Esophagus squamous epithelium (tissue), 5 donors: ENCODE data around the gene CSF3R. TPM values are rescaled to one million over a fixed set of nuclear protein-coding genes. Genes with fewer than 3 reads are reported as not detected.
"Not testable (repeated sequence)": the region's sequence is repeated elsewhere in the genome, so short reads cannot be mapped to it uniquely, and the experiment has no call there.

Experiments
- DNase-seq: peaks from one replicate; lab custom pipeline; 2025; lab: John Stamatoyannopoulos, UW
- H3K27ac ChIP-seq, 4 donors: fragments of 200-600 bp; sonication (generic); one replicate each; pipeline ENCODE4 v1.5.1; 2016 to 2019; ENCODE audit warnings: mild to moderate bottlenecking in 1 of 4
- H3K27me3 ChIP-seq, 4 donors: fragments of 200-600 bp; sonication (generic); 1 replicate in 3 of 4; 2 replicates in 1 of 4; pipeline versions ENCODE4 v1.5.1 to v1.6.0; 2017 to 2021; ENCODE audit warnings: antibody characterized with exemption in 1 of 4
- H3K36me3 ChIP-seq, 3 donors: fragments of 200-600 bp; sonication (generic); one replicate each; pipeline ENCODE4 v1.5.1; 2016 to 2019
- H3K4me1 ChIP-seq, 3 donors: fragments of 200-600 bp; sonication (generic); one replicate each; pipeline ENCODE4 v1.5.1; 2017 to 2019
- H3K4me3 ChIP-seq, 4 donors: fragments of 200-600 bp; sonication (generic); 1 replicate in 3 of 4; 2 replicates in 1 of 4; pipeline ENCODE4 v1.5.1; 2016 to 2019; ENCODE audit warnings: mild to moderate bottlenecking in 2 of 4, moderate library complexity in 1 of 4
- H3K9me3 ChIP-seq, 3 donors: fragments of 200-600 bp; sonication (generic); one replicate each; pipeline ENCODE4 v1.5.1; 2016 to 2019
- CTCF ChIP-seq, 6 experiments: fragments of 450-650 bp in 4 of 6; fragments of 200-600 bp in 2 of 6; sonication (generic) in 2 of 6; IDR thresholded peaks; one replicate each; pipeline ENCODE4 v1.5.1; 2016 to 2019; ENCODE audit warnings: antibody characterized with exemption in 6 of 6, mild to moderate bottlenecking in 4 of 6, moderate library complexity in 4 of 6
- POLR2A ChIP-seq, 4 donors: fragments of 450-650 bp; IDR thresholded peaks; one replicate each; pipeline ENCODE4 v1.6.1; 2017; ENCODE audit warnings: antibody characterized with exemption in 4 of 4, mild to moderate bottlenecking in 4 of 4, moderate library complexity in 3 of 4
- WGBS, 2 donors: methylation state at CpG; one replicate each; pipeline ENCODE4 v1.1.5; 2018; 5-methylcytosine and 5-hydroxymethylcytosine counted together
- intact Hi-C: fragments of 100-400 bp; cut with DNase I; formaldehyde crosslinking; loops from one replicate; pipeline ENCODE4 v1.15.0; 2022
- total RNA-seq, 4 donors: library from RNA; depleted of rRNA; stranded (reverse); fragments of >200 nt; gene quantifications; one replicate each; pipeline ENCODE4 v1.1.0, GENCODE V29; 2016
- donor health status: DM: yes; HTN: yes; CAD: no.

The CSF3R gene
- total RNA-seq, 4 donors from 2014 or later, result 0.42 to 10.0 (median 4.7) TPM

DNA sequence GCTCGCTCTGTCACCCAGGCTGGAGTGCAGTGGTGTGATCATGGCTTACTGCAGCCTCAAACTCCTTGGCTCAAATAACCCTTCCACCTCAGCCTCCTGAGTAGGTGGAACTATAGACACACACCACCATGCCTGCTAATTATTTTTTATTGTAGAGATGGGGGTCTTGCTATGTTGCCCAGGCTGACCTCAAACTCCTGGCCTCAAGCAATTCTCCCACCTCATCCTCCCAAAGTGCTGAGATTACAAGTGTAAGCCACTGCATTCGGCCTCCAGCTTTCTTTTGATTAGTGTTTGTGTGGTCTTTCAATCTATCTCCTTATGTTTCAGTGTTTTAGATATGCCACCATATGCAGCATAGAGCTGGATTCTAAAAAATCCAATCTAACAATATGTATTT is 19.9 kb upstream of the CSF3R start:
- Histone ChIP-seq H3K27ac (no peak overlapping the region), H3K4me3 (no peak overlapping the region), H3K9me3 (no peaks in the 10 kb centered on the region), H3K4me1 (no peaks in the 10 kb centered on the region), H3K27me3 (peaks cover 0 to 53% (median 0%) of the 10 kb centered on the region in 4 donors), H3K36me3 (no peaks in the 10 kb centered on the region)
- 73 to 74% methylated on average over 2 of the region's 2 CpGs for WGBS, 2 donors
- DNase-seq, result no peak
- intact Hi-C loops, result no loop called here
- TF ChIP-seq POLR2A (IDR thresholded peaks at IDR 0.05) (no peak), CTCF (IDR thresholded peaks at IDR 0.05) (no peak)

- DNase-seq, H3K27ac ChIP-seq, H3K4me1 ChIP-seq, intact Hi-C loops, H3K4me3 ChIP-seq, H3K36me3 ChIP-seq, H3K9me3 ChIP-seq: not testable (repeated sequence)
- peaks cover 0 to 47% (median 0%) of the 10 kb centered on the region in 4 donors for H3K27me3 ChIP-seq
- 88% methylated on average over 4 of the region's 4 CpGs for WGBS, 2 donors
Observed at GRCh38 chr1:36501911-36502310, 19.2 kb upstream of the CSF3R start.

- 69 to 75% methylated on average over 2 of the region's 2 CpGs for WGBS, 2 donors
- no peak for DNase-seq
- intact Hi-C loops, result no loop called here
- Histone ChIP-seq H3K27ac (no peak overlapping the region), H3K27me3 (peaks cover 0 to 34% (median 0%) of the 10 kb centered on the region in 4 donors), H3K9me3 (no peaks in the 10 kb centered on the region), H3K36me3 (no peaks in the 10 kb centered on the region), H3K4me3 (no peak overlapping the region), H3K4me1 (no peaks in the 10 kb centered on the region)
- TF ChIP-seq CTCF (IDR thresholded peaks at IDR 0.05), result no peak
Observed at GRCh38 chr1:36497207-36497606, 14.5 kb upstream of the CSF3R start.

DNA sequence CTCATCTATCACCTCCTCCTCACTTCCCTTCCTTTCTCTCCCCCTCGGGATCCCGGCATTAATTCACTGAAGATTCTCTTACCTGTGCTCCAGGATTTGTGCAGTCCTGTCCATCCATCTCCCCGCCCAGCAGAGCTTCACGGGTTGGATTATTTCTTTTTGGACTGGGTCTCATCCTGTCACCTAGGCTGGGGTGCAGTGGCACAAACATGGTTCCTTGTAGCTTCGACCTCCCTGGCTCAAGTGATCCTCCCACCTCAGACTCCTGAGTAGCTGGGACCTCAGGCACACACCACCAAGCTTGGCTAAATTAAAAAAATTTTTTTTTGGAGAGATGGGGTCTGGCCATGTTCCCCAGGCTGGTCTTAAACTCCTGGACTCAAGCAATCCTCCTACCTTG is 12.3 kb upstream of the CSF3R start:
- no peaks in the 10 kb centered on the region for H3K36me3 ChIP-seq
- H3K4me1 ChIP-seq, result no peaks in the 10 kb centered on the region
- H3K9me3 ChIP-seq, result no peaks in the 10 kb centered on the region
- H3K4me3 ChIP-seq, result no peak overlapping the region
- 74 to 84% methylated on average over 4 to 5 of the region's 5 CpGs for WGBS, 2 donors
- intact Hi-C loops, result no loop called here
- H3K27ac ChIP-seq, result no peak overlapping the region
- peaks cover 0 to 31% (median 0%) of the 10 kb centered on the region in 4 donors for H3K27me3 ChIP-seq
- DNase-seq, result no peak
- TF ChIP-seq CTCF (IDR thresholded peaks at IDR 0.05), result no peak
- TF ChIP-seq POLR2A (IDR thresholded peaks at IDR 0.05), result no peak

GRCh38 chr1:36493524-36493923 is 10.8 kb upstream of the CSF3R start:
- Histone ChIP-seq H3K36me3 (no peaks in the 10 kb centered on the region), H3K4me1 (no peaks in the 10 kb centered on the region), H3K27me3 (peaks cover 0 to 23% (median 0%) of the 10 kb centered on the region in 4 donors), H3K4me3 (no peak overlapping the region), H3K9me3 (no peaks in the 10 kb centered on the region), H3K27ac (no peak overlapping the region)
- intact Hi-C loops, result no loop called here
- DNase-seq, result no peak
- TF ChIP-seq CTCF (IDR thresholded peaks at IDR 0.05), result no peak
- TF ChIP-seq POLR2A (IDR thresholded peaks at IDR 0.05), result no peak
- 86 to 89% methylated on average over 9 of the region's 9 CpGs for WGBS, 2 donors

GRCh38 chr1:36492491-36492890 is 9.8 kb upstream of the CSF3R start:
- intact Hi-C loops, result no loop called here
- Histone ChIP-seq H3K4me1 (no peaks in the 10 kb centered on the region), H3K4me3 (no peak overlapping the region), H3K27me3 (peaks cover 0 to 23% (median 0%) of the 10 kb centered on the region in 4 donors), H3K9me3 (no peaks in the 10 kb centered on the region), H3K27ac (no peak overlapping the region), H3K36me3 (no peaks in the 10 kb centered on the region)
- DNase-seq, result no peak
- WGBS, 2 donors, result 25 to 27% methylated on average over 3 to 4 of the region's 9 CpGs
- TF ChIP-seq POLR2A (IDR thresholded peaks at IDR 0.05), result no peak
- TF ChIP-seq CTCF (IDR thresholded peaks at IDR 0.05), result no peak

GRCh38 chr1:36489258-36490051 is 6.7 kb upstream of the CSF3R start:
- DNase-seq, H3K4me1 ChIP-seq, H3K27ac ChIP-seq, H3K4me3 ChIP-seq, intact Hi-C loops, H3K36me3 ChIP-seq, H3K9me3 ChIP-seq: not testable (repeated sequence)
- H3K27me3 ChIP-seq, result peaks cover 0 to 18% (median 0%) of the 10 kb centered on the region in 4 donors
- 60 to 69% methylated on average over 7 to 10 of the region's 10 CpGs for WGBS, 2 donors
